Measurements from ENCODE around the gene ZNF385A.

DNA sequence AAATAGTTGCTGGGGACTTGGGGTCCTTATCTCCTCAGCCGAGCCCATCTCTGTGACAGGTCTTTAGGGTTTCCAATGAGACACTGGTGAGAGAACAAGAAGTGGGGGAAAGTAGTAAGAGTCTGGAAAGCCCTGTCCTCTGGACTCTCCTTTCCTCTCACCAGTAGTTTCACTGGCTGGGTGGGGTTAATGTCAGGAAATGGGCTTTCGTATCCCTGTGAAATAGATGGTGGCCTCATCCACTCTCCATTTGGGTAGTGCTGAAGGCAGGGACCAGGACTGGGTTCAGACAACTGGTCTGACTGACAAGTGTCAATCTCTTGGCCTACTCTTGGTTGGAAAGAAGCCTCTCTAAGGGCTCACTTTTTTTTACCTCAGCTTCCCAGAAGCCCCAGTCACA is 7.5 kb downstream of the ZNF385A start:
- TF ChIP-seq, protein P1, sequence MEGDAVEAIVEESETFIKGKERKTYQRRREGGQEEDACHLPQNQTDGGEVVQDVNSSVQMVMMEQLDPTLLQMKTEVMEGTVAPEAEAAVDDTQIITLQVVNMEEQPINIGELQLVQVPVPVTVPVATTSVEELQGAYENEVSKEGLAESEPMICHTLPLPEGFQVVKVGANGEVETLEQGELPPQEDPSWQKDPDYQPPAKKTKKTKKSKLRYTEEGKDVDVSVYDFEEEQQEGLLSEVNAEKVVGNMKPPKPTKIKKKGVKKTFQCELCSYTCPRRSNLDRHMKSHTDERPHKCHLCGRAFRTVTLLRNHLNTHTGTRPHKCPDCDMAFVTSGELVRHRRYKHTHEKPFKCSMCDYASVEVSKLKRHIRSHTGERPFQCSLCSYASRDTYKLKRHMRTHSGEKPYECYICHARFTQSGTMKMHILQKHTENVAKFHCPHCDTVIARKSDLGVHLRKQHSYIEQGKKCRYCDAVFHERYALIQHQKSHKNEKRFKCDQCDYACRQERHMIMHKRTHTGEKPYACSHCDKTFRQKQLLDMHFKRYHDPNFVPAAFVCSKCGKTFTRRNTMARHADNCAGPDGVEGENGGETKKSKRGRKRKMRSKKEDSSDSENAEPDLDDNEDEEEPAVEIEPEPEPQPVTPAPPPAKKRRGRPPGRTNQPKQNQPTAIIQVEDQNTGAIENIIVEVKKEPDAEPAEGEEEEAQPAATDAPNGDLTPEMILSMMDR (IDR thresholded peaks at IDR 0.05) = no peak
- TF ChIP-seq POLR2AphosphoS5 (IDR thresholded peaks at IDR 0.05; ENCODE audit: low read depth, low read length) (no peak), SIN3A (IDR thresholded peaks at IDR 0.05; ENCODE audit: borderline replicate concordance, insufficient read depth, low read depth, low read length) (no peak)
- TF ChIP-seq, protein P2, sequence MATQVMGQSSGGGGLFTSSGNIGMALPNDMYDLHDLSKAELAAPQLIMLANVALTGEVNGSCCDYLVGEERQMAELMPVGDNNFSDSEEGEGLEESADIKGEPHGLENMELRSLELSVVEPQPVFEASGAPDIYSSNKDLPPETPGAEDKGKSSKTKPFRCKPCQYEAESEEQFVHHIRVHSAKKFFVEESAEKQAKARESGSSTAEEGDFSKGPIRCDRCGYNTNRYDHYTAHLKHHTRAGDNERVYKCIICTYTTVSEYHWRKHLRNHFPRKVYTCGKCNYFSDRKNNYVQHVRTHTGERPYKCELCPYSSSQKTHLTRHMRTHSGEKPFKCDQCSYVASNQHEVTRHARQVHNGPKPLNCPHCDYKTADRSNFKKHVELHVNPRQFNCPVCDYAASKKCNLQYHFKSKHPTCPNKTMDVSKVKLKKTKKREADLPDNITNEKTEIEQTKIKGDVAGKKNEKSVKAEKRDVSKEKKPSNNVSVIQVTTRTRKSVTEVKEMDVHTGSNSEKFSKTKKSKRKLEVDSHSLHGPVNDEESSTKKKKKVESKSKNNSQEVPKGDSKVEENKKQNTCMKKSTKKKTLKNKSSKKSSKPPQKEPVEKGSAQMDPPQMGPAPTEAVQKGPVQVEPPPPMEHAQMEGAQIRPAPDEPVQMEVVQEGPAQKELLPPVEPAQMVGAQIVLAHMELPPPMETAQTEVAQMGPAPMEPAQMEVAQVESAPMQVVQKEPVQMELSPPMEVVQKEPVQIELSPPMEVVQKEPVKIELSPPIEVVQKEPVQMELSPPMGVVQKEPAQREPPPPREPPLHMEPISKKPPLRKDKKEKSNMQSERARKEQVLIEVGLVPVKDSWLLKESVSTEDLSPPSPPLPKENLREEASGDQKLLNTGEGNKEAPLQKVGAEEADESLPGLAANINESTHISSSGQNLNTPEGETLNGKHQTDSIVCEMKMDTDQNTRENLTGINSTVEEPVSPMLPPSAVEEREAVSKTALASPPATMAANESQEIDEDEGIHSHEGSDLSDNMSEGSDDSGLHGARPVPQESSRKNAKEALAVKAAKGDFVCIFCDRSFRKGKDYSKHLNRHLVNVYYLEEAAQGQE (IDR thresholded peaks at IDR 0.05; ENCODE audit: insufficient read depth in 1 of 2, low read depth in 2 of 2, low read length in 1 of 2) = no peak

Data from Panc1 (cell line).